IMR-90 (cell line): Measurements from ENCODE around the gene PTPMT1. TPM values are rescaled to one million over a fixed set of nuclear protein-coding genes. Genes with fewer than 3 reads are reported as not detected.
A peak's percentile ranks its signal among the peaks of the same experiment; 100 is the strongest.

Source experiments
- ATAC-seq: fragments of 200-7000 bp; cut with Tn5 transposase; 2 replicates; pipeline ENCODE4 v1.9.1; 2020; ENCODE audit warnings: low read depth, mild to moderate bottlenecking, moderate library complexity
- BruUV-seq: library from RNA; stranded (reverse); fragments of 400-500 nt; replicated peaks from 2 replicates; lab custom pipeline; 2021; lab: Mats Ljungman, UMichigan
- CTCF ChIA-PET: fragments of 300-600 bp; formaldehyde crosslinking; extraction: SDS; loops from one replicate; lab custom pipeline; 2021; ENCODE audit warnings: antibody characterized with exemption; lab: Yijun Ruan, JAX
- POLR2A ChIA-PET: fragments of 300-600 bp; sonication (Branson Sonifier 250); formaldehyde crosslinking; loops from one replicate; lab custom pipeline; 2022; ENCODE audit warnings: antibody characterized with exemption; ENCODE audit not compliant: unreplicated experiment; lab: Charles Lee
- DNase-seq: peaks from one replicate; pipeline ENCODE4 v3.0.0; 2013
- H2AFZ ChIP-seq: replicated peaks from 2 replicates; pipeline ENCODE3; 2013; ENCODE audit warnings: low read length, mild to moderate bottlenecking; ENCODE audit not compliant: poor library complexity
- H2AK5ac ChIP-seq: 2 replicates; pipeline ENCODE4 v1.6.1; 2013; ENCODE audit warnings: low read depth, low read length, inconsistent platforms
- H2AK9ac ChIP-seq: replicated peaks from 2 replicates; pipeline ENCODE3; 2013; ENCODE audit warnings: mild to moderate bottlenecking, low read depth, low read length, moderate library complexity; ENCODE audit not compliant: poor library complexity
- H2BK120ac ChIP-seq: 2 replicates; pipeline ENCODE4 v1.6.1; 2013; ENCODE audit warnings: low read depth, low read length, inconsistent platforms
- H2BK15ac ChIP-seq: 3 replicates; pipeline ENCODE4 v1.6.1; 2013; ENCODE audit warnings: low read depth, low read length, inconsistent platforms
- H2BK20ac ChIP-seq: 2 replicates; pipeline ENCODE4 v1.6.1; 2013; ENCODE audit warnings: low read depth, mild to moderate bottlenecking, inconsistent platforms, low read length, moderate library complexity
- H2BK5ac ChIP-seq: 2 replicates; pipeline ENCODE4 v1.6.1; 2013; ENCODE audit warnings: mild to moderate bottlenecking, low read depth, low read length, inconsistent platforms; ENCODE audit not compliant: poor library complexity, severe bottlenecking
- H3K14ac ChIP-seq: replicated peaks from 2 replicates; pipeline ENCODE4 v1.6.1; 2013; ENCODE audit warnings: low read depth, low read length, inconsistent platforms
- H3K18ac ChIP-seq: 2 replicates; pipeline ENCODE4 v1.6.1; 2013; ENCODE audit warnings: low read depth, low read length, control low read depth
- H3K23ac ChIP-seq: 2 replicates; pipeline ENCODE4 v1.6.1; 2013; ENCODE audit warnings: low read depth, low read length, inconsistent platforms
- H3K27ac ChIP-seq: 2 replicates; pipeline ENCODE4 v1.5.1; 2013; ENCODE audit warnings: mild to moderate bottlenecking, control low read depth, low read length; ENCODE audit not compliant: insufficient read depth
- H3K27me3 ChIP-seq: 2 replicates; pipeline ENCODE4 v1.6.1; 2013; ENCODE audit warnings: low read length; ENCODE audit not compliant: control insufficient read depth, insufficient read depth
- H3K36me3 ChIP-seq: 2 replicates; pipeline ENCODE4 v1.6.1; 2013; ENCODE audit warnings: low read length, mixed read lengths; ENCODE audit not compliant: control insufficient read depth, insufficient read depth
- H3K4ac ChIP-seq: 2 replicates; pipeline ENCODE4 v1.6.1; 2013; ENCODE audit warnings: low read depth, low read length, inconsistent platforms
- H3K4me1 ChIP-seq: 2 replicates; pipeline ENCODE4 v1.6.1; 2013; ENCODE audit warnings: low read length, mixed read lengths; ENCODE audit not compliant: control insufficient read depth, insufficient read depth
- H3K4me2 ChIP-seq: 2 replicates; pipeline ENCODE4 v1.6.1; 2013; ENCODE audit warnings: low read depth, mild to moderate bottlenecking, control low read depth, low read length, moderate library complexity
- H3K4me3 ChIP-seq: 2 replicates; pipeline ENCODE4 v1.5.1; 2013; ENCODE audit warnings: low read depth, mild to moderate bottlenecking, control low read depth, low read length, moderate library complexity; ENCODE audit not compliant: insufficient read depth
- H3K56ac ChIP-seq: 2 replicates; pipeline ENCODE4 v1.6.1; 2013; ENCODE audit warnings: low read length, inconsistent platforms; ENCODE audit not compliant: insufficient read depth; ENCODE audit errors: extremely low read depth
- H3K79me1 ChIP-seq, 2 experiments: 2 replicates each; pipeline ENCODE4 v1.6.1; 2013; ENCODE audit warnings: low read length in 2 of 2, inconsistent platforms in 1 of 2, low read depth in 1 of 2
- H3K9ac ChIP-seq: 2 replicates; pipeline ENCODE4 v1.6.1; 2013; ENCODE audit warnings: low read depth, low read length, control low read depth
- H3K9me1 ChIP-seq: 2 replicates; pipeline ENCODE4 v1.6.1; 2013; ENCODE audit warnings: low read length, inconsistent platforms; ENCODE audit not compliant: insufficient read depth
- H3K9me3 ChIP-seq: 2 replicates; pipeline ENCODE4 v1.6.1; 2013; ENCODE audit warnings: low read length; ENCODE audit not compliant: control insufficient read depth, insufficient read depth
- H4K20me1 ChIP-seq: 2 replicates; pipeline ENCODE4 v1.6.1; 2013; ENCODE audit warnings: low read length, inconsistent platforms; ENCODE audit not compliant: insufficient read depth
- H4K5ac ChIP-seq: 2 replicates; pipeline ENCODE4 v1.6.1; 2013; ENCODE audit warnings: mild to moderate bottlenecking, low read depth, low read length, control low read depth
- H4K8ac ChIP-seq, 2 experiments: 2 replicates each; pipeline ENCODE4 v1.6.1; 2013; ENCODE audit warnings: low read depth in 2 of 2, low read length in 2 of 2, control low read depth in 1 of 2, inconsistent platforms in 1 of 2
- H4K91ac ChIP-seq: 2 replicates; pipeline ENCODE4 v1.6.1; 2013; ENCODE audit warnings: low read depth, low read length, inconsistent platforms; ENCODE audit not compliant: insufficient read depth
- BHLHE40 ChIP-seq: fragments of 150-350 bp; IDR thresholded peaks from 2 replicates; pipeline ENCODE4 v1.6.1; 2016; ENCODE audit warnings: mild to moderate bottlenecking, low read depth, low read length
- FOS ChIP-seq: fragments of 150-350 bp; IDR thresholded peaks from 2 replicates; pipeline ENCODE4 v1.6.1; 2016; ENCODE audit warnings: low read depth, low read length
- MAFK ChIP-seq: IDR thresholded peaks from 2 replicates; pipeline ENCODE4 v1.6.1; 2012; ENCODE audit warnings: low read depth, low read length, improper control_type of control experiment
- MAZ ChIP-seq: IDR thresholded peaks from 2 replicates; pipeline ENCODE4 v1.6.1; 2012; ENCODE audit warnings: low read depth, mild to moderate bottlenecking, low read length, improper control_type of control experiment, moderate library complexity, borderline replicate concordance
- WGBS, 2 experiments: methylation state at CpG; one replicate each; pipeline versions ENCODE4 v1.1.5 to v1.1.7; 2013; ENCODE audit warnings: missing lambda C conversion rate in 2 of 2; ENCODE audit not compliant: insufficient read length in 1 of 2; ENCODE audit errors: extremely low coverage in 2 of 2; 5-methylcytosine and 5-hydroxymethylcytosine counted together
- dilution Hi-C: fragments of 300-500 bp; cut with HindIII; formaldehyde crosslinking; loops from one replicate; pipeline ENCODE4 v1.14.3; 2018; ENCODE audit warnings: low sequenced_read_pairs; ENCODE audit not compliant: unreplicated experiment
- in situ Hi-C: fragments of 300-500 bp; cut with MboI; formaldehyde crosslinking; loops from 3 replicates; pipeline ENCODE4 v1.14.3; 2019; ENCODE audit warnings: low sequenced_read_pairs, inconsistent platforms, mixed read lengths
- intact Hi-C: fragments of 100-400 bp; cut with micrococcal nuclease; formaldehyde crosslinking; loops from 2 replicates; pipeline ENCODE4 v1.10.0; 2022
- polyA plus RNA-seq, 3 experiments: library from polyadenylated mRNA; depleted of rRNA; stranded (reverse); fragments of >200 nt; gene quantifications; 2 replicates each; pipeline ENCODE4 v1.2.3, GENCODE V29; 2012; ENCODE audit warnings: low replicate concordance in 1 of 3
- total RNA-seq: library from RNA; depleted of rRNA; stranded (reverse); fragments of >200 nt; gene quantifications from 2 replicates; pipeline ENCODE4 v1.2.3, GENCODE V29; 2012

The PTPMT1 gene
- total and polyA plus RNA-seq, 2 of the 4 experiments (the other 2 are of a cell fraction), result 51.6 to 55.0 TPM

DNA sequence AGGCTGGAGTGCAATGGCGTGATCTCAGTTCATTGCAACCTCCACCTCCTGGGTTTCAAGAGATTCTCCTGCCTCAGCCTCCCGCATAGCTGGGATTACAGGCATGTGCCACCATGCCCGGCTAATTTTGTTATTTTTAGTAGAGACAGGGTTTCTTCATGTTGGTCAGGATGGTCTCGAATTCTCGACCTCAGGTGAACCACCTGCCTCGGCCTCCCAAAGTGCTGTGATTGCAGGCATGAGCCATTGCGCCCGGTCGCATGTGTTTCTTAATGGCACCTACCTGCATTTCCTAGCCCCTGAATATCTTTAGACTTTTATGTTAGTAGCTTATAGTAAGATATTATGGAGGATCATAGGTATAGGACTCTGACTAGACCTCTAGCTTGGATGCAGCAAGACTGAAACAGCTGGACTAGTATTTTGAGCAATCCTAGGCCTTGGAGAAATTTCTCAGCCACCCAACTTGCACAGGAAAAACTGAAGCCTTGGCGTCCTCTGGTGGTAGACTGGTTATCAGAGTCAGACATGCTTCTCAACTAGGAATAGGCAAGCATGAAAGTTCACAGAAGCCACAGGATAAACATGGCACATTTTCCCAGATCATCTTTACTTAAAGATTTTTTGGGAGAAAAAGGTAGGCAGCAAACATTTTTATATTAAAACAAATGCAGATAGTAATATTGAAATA, 51.5 kb downstream of the PTPMT1 start (continued):
- no peak for TF ChIP-seq MAZ
- no peak for TF ChIP-seq BHLHE40

DNA sequence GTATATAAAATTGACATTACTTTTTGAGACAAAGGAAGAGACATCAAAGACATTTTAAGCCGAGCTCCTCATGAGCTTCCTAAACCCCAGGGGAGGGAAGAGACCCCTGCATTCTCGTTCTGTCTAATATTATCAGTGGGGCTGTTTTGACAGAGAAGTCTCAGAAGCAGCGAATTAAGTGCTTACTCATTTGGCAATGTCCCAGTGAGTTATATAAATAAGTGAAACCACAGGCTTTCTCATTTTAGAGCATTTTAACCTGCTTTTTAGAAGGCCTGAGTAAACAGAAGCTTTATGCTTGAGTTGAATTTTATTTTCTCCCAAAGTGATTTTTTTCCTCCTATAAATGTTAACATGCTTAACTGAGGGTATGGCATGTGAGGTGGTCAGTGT, 52.0 kb downstream of the PTPMT1 start:
- Histone ChIP-seq H3K9me1 (no peaks in the 10 kb centered on the region), H3K4me1 (peaks cover 4% of the 10 kb centered on the region), H2BK5ac (peak overlapping the region; percentile 73), H3K4ac (no peak overlapping the region), H2BK15ac (no peak overlapping the region), H2BK120ac (no peak overlapping the region), H3K27ac (no peak overlapping the region), H3K27me3 (no peaks in the 10 kb centered on the region), H3K4me3 (no peak overlapping the region), H3K9me3 (no peaks in the 10 kb centered on the region), H4K91ac (no peak overlapping the region), H3K23ac (no peak overlapping the region), H3K56ac (no peak overlapping the region), H2AK9ac (no peak overlapping the region), H3K18ac (peak overlapping the region; percentile 51; the same call in 1 of the 2 replicates), H2AFZ (no peak overlapping the region), H4K8ac (no peak overlapping the region; a peak in 1 of 4 replicates), H4K5ac (no peak overlapping the region), H2BK20ac (no peak overlapping the region), H4K20me1 (peaks cover 9% of the 10 kb centered on the region), H3K14ac (no peak overlapping the region), H2AK5ac (no peak overlapping the region), H3K36me3 (peaks cover 7% of the 10 kb centered on the region), H3K79me1 (peaks cover 0 to 6% of the 10 kb centered on the region in 2 experiments; a peak in 1 of 4 replicates), H3K9ac (no peak overlapping the region), H3K4me2 (peak overlapping the region; percentile 64)
- intact Hi-C loops (loop anchor here (1.0 to 5.0 kb wide), 4 partner anchors 38 to 243 kb away; partner anchors contain the start of genes NDUFS3 and SLC39A13), in situ Hi-C loops (loop anchor here (10.0 kb wide), 1 partner anchor 133 kb away; no protein-coding TSS in a partner anchor), dilution Hi-C loops (no loop called here)
- WGBS, 2 experiments, result no CpG with 5 or more reads among the region's 3 CpGs
- ATAC-seq (peak; percentile 70), DNase-seq (peak; percentile 85)
- POLR2A ChIA-PET, result interaction anchor here (0.5 kb wide), 1 partner anchor 303 kb away, joined by 3 read pairs; no protein-coding TSS in a partner anchor
- peak; percentile 32; the same call in 1 of the 2 replicates for TF ChIP-seq MAFK
- TF ChIP-seq FOS, result no peak
- CTCF ChIA-PET, result interaction anchor here (0.9 to 1.6 kb wide), 7 partner anchors 10 to 244 kb away, joined by 3 to 9 read pairs (median 4); partner anchors contain the start of genes KBTBD4 and NDUFS3
- BruUV-seq, result no TSS peak
